K562 (cell line): ENCODE measurements around the gene COMP. TPM values are rescaled to one million over a fixed set of nuclear protein-coding genes. Genes with fewer than 3 reads are reported as not detected.

Source experiments
- BDP1 ChIP-seq: IDR thresholded peaks from 3 replicates; pipeline ENCODE4 v1.6.1; 2011; ENCODE audit not compliant: insufficient read length, insufficient read depth
- CBX1 ChIP-seq: sonication (generic); IDR thresholded peaks from 2 replicates; pipeline ENCODE4 v1.6.1; 2016; ENCODE audit warnings: antibody characterized with exemption, low read depth, mild to moderate bottlenecking
- CTBP1 ChIP-seq: fragments of 450-650 bp; IDR thresholded peaks from 2 replicates; pipeline ENCODE4 v1.6.1; 2016; ENCODE audit warnings: borderline replicate concordance
- DPF2 ChIP-seq: fragments of 450-650 bp; IDR thresholded peaks from 2 replicates; pipeline ENCODE4 v1.6.1; 2016
- ELF2 ChIP-seq: fragments of 250-450 bp; sonication (Bioruptor Pico); IDR thresholded peaks from 2 replicates; pipeline ENCODE4 v1.5.0; 2021; ENCODE audit warnings: mild to moderate bottlenecking
- HEY1 ChIP-seq: fragments of 250-450 bp; sonication (Bioruptor Pico); IDR thresholded peaks from 2 replicates; pipeline ENCODE4 v1.5.0; 2020; ENCODE audit warnings: mild to moderate bottlenecking, moderate library complexity, borderline replicate concordance
- HIVEP1 ChIP-seq: fragments of 250-450 bp; sonication (Bioruptor Pico); IDR thresholded peaks from 2 replicates; pipeline ENCODE4 v1.4.0; 2020; ENCODE audit warnings: mild to moderate bottlenecking
- PBX2 ChIP-seq, 2 experiments: IDR thresholded peaks in 1 of 2; conservative IDR thresholded peaks in 1 of 2; 2 replicates each; pipeline ENCODE4 v1.6.1; 2016; ENCODE audit warnings: low read depth in 2 of 2, mild to moderate bottlenecking in 1 of 2, missing compliant biosample characterization in 1 of 2, missing genetic modification characterization in 1 of 2, moderate library complexity in 1 of 2
- RFX1 ChIP-seq: fragments of 450-650 bp; IDR thresholded peaks from 2 replicates; pipeline ENCODE4 v1.6.1; 2016; ENCODE audit warnings: mild to moderate bottlenecking, moderate library complexity
- SREBF2 ChIP-seq: sonication (generic); formaldehyde crosslinking; IDR thresholded peaks from 2 replicates; pipeline ENCODE4 v1.4.0; 2020; ENCODE audit warnings: mild to moderate bottlenecking, missing genetic modification reagents
- USF1 ChIP-seq: sonication (generic); formaldehyde crosslinking; IDR thresholded peaks from 2 replicates; pipeline ENCODE4 v1.9.0; 2022; ENCODE audit warnings: mild to moderate bottlenecking, missing genetic modification reagents
- XRCC5 ChIP-seq: fragments of 200-400 bp; formaldehyde crosslinking; IDR thresholded peaks from 2 replicates; pipeline ENCODE4 v1.6.1; 2017; ENCODE audit warnings: low read depth, mild to moderate bottlenecking, low read length
- ZBTB34 ChIP-seq: fragments of 250-450 bp; sonication (Bioruptor Pico); IDR thresholded peaks from 2 replicates; pipeline ENCODE4 v1.8.0; 2021; ENCODE audit warnings: mild to moderate bottlenecking, moderate library complexity
- ZEB2 ChIP-seq: fragments of 450-650 bp; IDR thresholded peaks from 2 replicates; pipeline ENCODE4 v1.6.1; 2016
- ZMIZ1 ChIP-seq, 2 experiments: fragments of 150-350 bp in 1 of 2; IDR thresholded peaks; 2 replicates each; pipeline ENCODE4 v1.6.1; 2012 to 2016; ENCODE audit warnings: low read depth in 2 of 2, low read length in 2 of 2, mild to moderate bottlenecking in 1 of 2, moderate library complexity in 1 of 2
- ZNF134 ChIP-seq: fragments of 250-450 bp; sonication (Bioruptor Pico); conservative IDR thresholded peaks from 2 replicates; pipeline ENCODE4 v1.4.0; 2020
- ZNF212 ChIP-seq: fragments of 450-650 bp; formaldehyde crosslinking; IDR thresholded peaks from 2 replicates; pipeline ENCODE4 v1.4.0; 2020; ENCODE audit warnings: mild to moderate bottlenecking
- ZNF408 ChIP-seq: fragments of 250-450 bp; sonication (Bioruptor Pico); IDR thresholded peaks from 2 replicates; pipeline ENCODE4 v1.4.0; 2020; ENCODE audit warnings: low read depth, mild to moderate bottlenecking, moderate library complexity
- ZNF717 ChIP-seq: fragments of 250-450 bp; sonication (Bioruptor Pico); IDR thresholded peaks from 2 replicates; pipeline ENCODE4 v1.5.0; 2021
- ZNF76 ChIP-seq: fragments of 250-450 bp; sonication (Bioruptor Pico); IDR thresholded peaks from 2 replicates; pipeline ENCODE4 v1.4.0; 2020; ENCODE audit warnings: mild to moderate bottlenecking, moderate library complexity, borderline replicate concordance
- polyA plus RNA-seq, 8 experiments: library from polyadenylated mRNA; depleted of rRNA in 4 of 8; stranded (reverse) in 5 of 8; unstranded in 3 of 8; fragments of >200 nt; fragmentation: Nextera tagmentation in 2 of 8; fragmentation: Illumina TruSeq in 1 of 8; extraction: Ambion mirVana in 2 of 8; extraction: Trizol in 1 of 8; gene quantifications; 2 replicates each; pipeline versions ENCODE4 v1.2.1 to v1.2.3, GENCODE V29; 2011 to 2014; ENCODE audit warnings: inconsistent platforms in 1 of 8, missing spikeins in 1 of 8
- total RNA-seq, 7 experiments: library from RNA; depleted of rRNA in 6 of 7; stranded (reverse); fragments of >200 nt in 6 of 7; fragmentation: Illumina TruSeq in 2 of 7; extraction: Trizol in 2 of 7; gene quantifications; 2 replicates each; pipeline versions ENCODE4 v1.2.1 to v1.2.3, GENCODE V29; 2011 to 2021; ENCODE audit warnings: low replicate concordance in 1 of 7

COMP gene
- total and polyA plus RNA-seq, 9 of the 15 experiments (the other 6 are each of a cell fraction or from before 2014, with no cell fraction given) = 0.07 TPM; not detected in 8

- no peak for TF ChIP-seq ZMIZ1 (IDR thresholded peaks at IDR 0.05; ENCODE audit: low read depth in 2 of 2, low read length in 2 of 2)
- TF ChIP-seq BDP1 = no peak
- no peak for TF ChIP-seq HEY1 (CRISPR knock-in tag)
- TF ChIP-seq HIVEP1 (CRISPR knock-in tag) = no peak
- no peak for TF ChIP-seq ZNF134
- peak; percentile 95 for TF ChIP-seq CTBP1
- no peak for TF ChIP-seq RFX1
- no peak for TF ChIP-seq ZNF717
- TF ChIP-seq SREBF2 (CRISPR knock-in tag) = no peak
- TF ChIP-seq DPF2 = peak; percentile 73
- no peak for TF ChIP-seq CBX1
- no peak for TF ChIP-seq PBX2 (CRISPR knock-in tag; IDR thresholded peaks at IDR 0.05; ENCODE audit: low read depth)
- TF ChIP-seq PBX2 (tag; conservative IDR thresholded peaks at IDR 0.05; ENCODE audit: low read depth) = no peak
- TF ChIP-seq USF1 = no peak
- TF ChIP-seq XRCC5 = no peak
- no peak for TF ChIP-seq ZNF212
- no peak for TF ChIP-seq ELF2 (CRISPR knock-in tag)
- TF ChIP-seq ZBTB34 (CRISPR knock-in tag) = no peak
- peak; percentile 66; the same call in 1 of the 2 replicates for TF ChIP-seq ZEB2
- 0 out of 2 replicates have a peak, but pooled peaks have one; percentile 19 for TF ChIP-seq ZNF76 (CRISPR knock-in tag)
- TF ChIP-seq ZNF408 (CRISPR knock-in tag) = no peak
These were observed 48.0 kb downstream of the COMP start (continued) for GRCh38 chr19:18742838-18743783.
